AG04450 (cell line): ENCODE data around the gene KIF26A. TPM values are rescaled to one million over a fixed set of nuclear protein-coding genes. Genes with fewer than 3 reads are reported as not detected.

Source experiments
- CTCF ChIA-PET: fragments of 300-600, 350-600 bp; formaldehyde crosslinking; extraction: SDS; loops from one replicate; lab custom pipeline; 2022; ENCODE audit warnings: antibody characterized with exemption, inconsistent platforms; lab: Charles Lee
- POLR2A ChIA-PET: fragments of 350-600 bp; formaldehyde crosslinking; extraction: SDS; loops from one replicate; lab custom pipeline; 2021; ENCODE audit warnings: antibody characterized with exemption, inconsistent platforms; lab: Yijun Ruan, JAX
- DNase-seq: peaks from one replicate; pipeline ENCODE4 v3.0.0-alpha.2; 2011; ENCODE audit warnings: low read depth, low spot score
- H3K27ac ChIP-seq: one replicate; pipeline ENCODE4 v1.5.1; 2012; ENCODE audit warnings: low read depth, low read length, control low read depth
- H3K27me3 ChIP-seq: one replicate; pipeline ENCODE4 v1.6.0; 2012; ENCODE audit warnings: low read length; ENCODE audit not compliant: control insufficient read depth, insufficient read depth
- H3K4me3 ChIP-seq: 2 replicates; pipeline ENCODE4 v1.5.1; 2011; ENCODE audit warnings: mild to moderate bottlenecking, low read depth, low read length, control low read depth
- H3K9me3 ChIP-seq: 2 replicates; pipeline ENCODE4 v1.5.1; 2012; ENCODE audit warnings: low read length; ENCODE audit not compliant: control insufficient read depth, insufficient read depth
- CTCF ChIP-seq: IDR thresholded peaks from 2 replicates; pipeline ENCODE4 v1.5.1; 2011; ENCODE audit warnings: low read depth, low read length, control low read depth, inconsistent platforms
- polyA plus RNA-seq: library from polyadenylated mRNA; depleted of rRNA; stranded (reverse); fragments of >200 nt; gene quantifications from 2 replicates; pipeline ENCODE4 v1.2.3, GENCODE V29; 2011

The KIF26A gene
- polyA plus RNA-seq, 1 experiment = not detected

GRCh38 chr14:104133496-104133895 is 4.9 kb upstream of the KIF26A start:
- H3K9me3 ChIP-seq = peaks cover 14% of the 10 kb centered on the region
- CTCF ChIA-PET = interaction anchor here (0.7 kb wide), 1 partner anchor 507 kb away, joined by 5 read pairs; no protein-coding TSS in a partner anchor
- H3K4me3 ChIP-seq = no peak overlapping the region
- no peak overlapping the region for H3K27ac ChIP-seq
- TF ChIP-seq CTCF = no peak
- POLR2A ChIA-PET = no interaction called here
- DNase-seq = no peak
- peaks cover 18% of the 10 kb centered on the region for H3K27me3 ChIP-seq

- CTCF ChIA-PET = no interaction called here
- H3K4me3 ChIP-seq = no peak overlapping the region
- peaks cover 21% of the 10 kb centered on the region for H3K27me3 ChIP-seq
- peaks cover 14% of the 10 kb centered on the region for H3K9me3 ChIP-seq
- TF ChIP-seq CTCF = no peak
- POLR2A ChIA-PET = no interaction called here
- DNase-seq = no peak
- no peak overlapping the region for H3K27ac ChIP-seq
Measured at GRCh38 chr14:104134061-104134965, 4.1 kb upstream of the KIF26A start.

GRCh38 chr14:104135121-104135903 is 3.1 kb upstream of the KIF26A start:
- CTCF ChIA-PET = no interaction called here
- TF ChIP-seq CTCF = no peak
- POLR2A ChIA-PET = no interaction called here
- peaks cover 12% of the 10 kb centered on the region for H3K9me3 ChIP-seq
- no peak for DNase-seq
- H3K27me3 ChIP-seq = peaks cover 27% of the 10 kb centered on the region
- H3K4me3 ChIP-seq = no peak overlapping the region
- no peak overlapping the region for H3K27ac ChIP-seq

GRCh38 chr14:104135904-104136471 is 2.4 kb upstream of the KIF26A start:
- DNase-seq = no peak
- POLR2A ChIA-PET = no interaction called here
- Histone ChIP-seq H3K27me3 (peaks cover 28% of the 10 kb centered on the region), H3K9me3 (peaks cover 5% of the 10 kb centered on the region), H3K4me3 (no peak overlapping the region), H3K27ac (no peak overlapping the region)
- CTCF ChIA-PET = no interaction called here
- no peak for TF ChIP-seq CTCF
